Neural cell (in vitro differentiated cells): ENCODE measurements around the gene RAMP3. TPM values are rescaled to one million over a fixed set of nuclear protein-coding genes. Genes with fewer than 3 reads are reported as not detected.

ENCODE experiments used
- H2AFZ ChIP-seq: fragments of 200-600, 300-800 bp; sonication (generic), shearing (Covaris generic); 2 replicates; pipeline ENCODE4 v1.6.0; 2014; ENCODE audit warnings: low read depth, mild to moderate bottlenecking, antibody characterized with exemption, low read length, moderate library complexity
- H3F3A ChIP-seq: fragments of 200-600 bp; shearing (Covaris generic); 2 replicates; pipeline ENCODE4 v1.6.1; 2016; ENCODE audit warnings: mild to moderate bottlenecking, moderate library complexity, mixed read lengths, antibody characterized with exemption, low read length; ENCODE audit not compliant: insufficient read depth, poor library complexity, severe bottlenecking
- H3K27ac ChIP-seq: fragments of 200-600, 300-800 bp; sonication (generic), shearing (Covaris generic); 2 replicates; pipeline ENCODE4 v1.5.1; 2014; ENCODE audit warnings: mild to moderate bottlenecking, low read length, moderate library complexity
- H3K27me3 ChIP-seq: fragments of 300-800, 200-600 bp; sonication (generic), shearing (Covaris generic); 2 replicates; pipeline ENCODE4 v1.6.0; 2014; ENCODE audit warnings: mild to moderate bottlenecking, low read depth, low read length, moderate library complexity; ENCODE audit not compliant: insufficient read depth
- H3K36me3 ChIP-seq: fragments of 300-800, 200-600 bp; sonication (generic), shearing (Covaris generic); 2 replicates; pipeline ENCODE4 v1.5.1; 2014; ENCODE audit warnings: mild to moderate bottlenecking, antibody characterized with exemption, low read length, moderate library complexity; ENCODE audit not compliant: insufficient read depth
- H3K4me2 ChIP-seq: fragments of 300-800, 200-600 bp; sonication (generic), shearing (Covaris generic); 2 replicates; pipeline ENCODE4 v1.6.0; 2014; ENCODE audit warnings: mild to moderate bottlenecking, low read length
- H3K4me3 ChIP-seq: fragments of 300-800, 200-600 bp; sonication (generic), shearing (Covaris generic); 2 replicates; pipeline ENCODE4 v1.5.1; 2014; ENCODE audit warnings: mild to moderate bottlenecking, low read length, moderate library complexity
- H3K79me2 ChIP-seq: fragments of 200-600 bp; shearing (Covaris generic); replicated peaks from 2 replicates; pipeline ENCODE4 v1.6.0; 2014; ENCODE audit warnings: mild to moderate bottlenecking, low read length, moderate library complexity; ENCODE audit not compliant: insufficient read depth
- H3K9ac ChIP-seq: fragments of 300-800, 200-600 bp; sonication (generic), shearing (Covaris generic); 2 replicates; pipeline ENCODE4 v1.6.1; 2016; ENCODE audit warnings: mild to moderate bottlenecking, low read length, mixed read lengths
- H3K9me2 ChIP-seq: fragments of 200-600 bp; shearing (Covaris generic); 2 replicates; pipeline ENCODE4 v1.6.1; 2016; ENCODE audit warnings: mild to moderate bottlenecking, low read length, mixed read lengths; ENCODE audit not compliant: insufficient read depth
- H3K9me3 ChIP-seq: fragments of 200-600, 300-800 bp; sonication (generic), shearing (Covaris generic); 2 replicates; pipeline ENCODE4 v1.6.1; 2016; ENCODE audit warnings: mild to moderate bottlenecking, mixed run types, low read length, moderate library complexity, mixed read lengths
- H4K20me1 ChIP-seq: fragments of 200-600 bp; shearing (Covaris generic); 2 replicates; pipeline ENCODE4 v1.6.1; 2016; ENCODE audit warnings: mild to moderate bottlenecking, mixed run types; ENCODE audit not compliant: insufficient read depth
- CTCF ChIP-seq: fragments of 450-650 bp; IDR thresholded peaks from 2 replicates; pipeline ENCODE4 v1.5.1; 2014; ENCODE audit warnings: antibody characterized with exemption, mild to moderate bottlenecking, moderate library complexity; ENCODE audit not compliant: poor library complexity, severe bottlenecking
- EP300 ChIP-seq: fragments of 450-650 bp; conservative IDR thresholded peaks from 2 replicates; pipeline ENCODE4 v1.6.1; 2014; ENCODE audit warnings: antibody characterized with exemption, mild to moderate bottlenecking, moderate library complexity; ENCODE audit not compliant: poor library complexity, severe bottlenecking
- EZH2 ChIP-seq: fragments of 200-600, 300-800 bp; shearing (Covaris generic), sonication (generic); IDR thresholded peaks from 2 replicates; pipeline ENCODE4 v1.6.1; 2014; ENCODE audit warnings: antibody characterized with exemption, low read length, borderline replicate concordance, mild to moderate bottlenecking; ENCODE audit not compliant: insufficient read depth, poor library complexity, severe bottlenecking
- MXI1 ChIP-seq: fragments of 450-650 bp; conservative IDR thresholded peaks from 2 replicates; pipeline ENCODE4 v1.6.1; 2014; ENCODE audit warnings: antibody characterized with exemption, mild to moderate bottlenecking; ENCODE audit not compliant: poor library complexity, severe bottlenecking
- POLR2AphosphoS5 ChIP-seq: IDR thresholded peaks from 2 replicates; pipeline ENCODE4 v1.6.1; 2012
- RAD21 ChIP-seq: fragments of 450-650 bp; conservative IDR thresholded peaks from 2 replicates; pipeline ENCODE4 v1.6.1; 2014; ENCODE audit warnings: antibody characterized with exemption, mild to moderate bottlenecking, moderate library complexity
- REST ChIP-seq: IDR thresholded peaks from 2 replicates; pipeline ENCODE4 v1.6.1; 2012; ENCODE audit warnings: borderline replicate concordance
- SMC3 ChIP-seq: fragments of 450-650 bp; conservative IDR thresholded peaks from 2 replicates; pipeline ENCODE4 v1.6.1; 2014; ENCODE audit warnings: antibody characterized with exemption, mild to moderate bottlenecking, moderate library complexity; ENCODE audit not compliant: poor library complexity
- TAF1 ChIP-seq: IDR thresholded peaks from 2 replicates; pipeline ENCODE4 v1.6.1; 2012; ENCODE audit warnings: low read depth
- polyA plus RNA-seq: library from polyadenylated mRNA; depleted of rRNA; stranded (reverse); fragments of >200 nt; gene quantifications from 2 replicates; pipeline ENCODE4 v1.2.3, GENCODE V29; 2014

RAMP3 gene
- polyA plus RNA-seq, 1 donor from 2014 or later = not detected

DNA sequence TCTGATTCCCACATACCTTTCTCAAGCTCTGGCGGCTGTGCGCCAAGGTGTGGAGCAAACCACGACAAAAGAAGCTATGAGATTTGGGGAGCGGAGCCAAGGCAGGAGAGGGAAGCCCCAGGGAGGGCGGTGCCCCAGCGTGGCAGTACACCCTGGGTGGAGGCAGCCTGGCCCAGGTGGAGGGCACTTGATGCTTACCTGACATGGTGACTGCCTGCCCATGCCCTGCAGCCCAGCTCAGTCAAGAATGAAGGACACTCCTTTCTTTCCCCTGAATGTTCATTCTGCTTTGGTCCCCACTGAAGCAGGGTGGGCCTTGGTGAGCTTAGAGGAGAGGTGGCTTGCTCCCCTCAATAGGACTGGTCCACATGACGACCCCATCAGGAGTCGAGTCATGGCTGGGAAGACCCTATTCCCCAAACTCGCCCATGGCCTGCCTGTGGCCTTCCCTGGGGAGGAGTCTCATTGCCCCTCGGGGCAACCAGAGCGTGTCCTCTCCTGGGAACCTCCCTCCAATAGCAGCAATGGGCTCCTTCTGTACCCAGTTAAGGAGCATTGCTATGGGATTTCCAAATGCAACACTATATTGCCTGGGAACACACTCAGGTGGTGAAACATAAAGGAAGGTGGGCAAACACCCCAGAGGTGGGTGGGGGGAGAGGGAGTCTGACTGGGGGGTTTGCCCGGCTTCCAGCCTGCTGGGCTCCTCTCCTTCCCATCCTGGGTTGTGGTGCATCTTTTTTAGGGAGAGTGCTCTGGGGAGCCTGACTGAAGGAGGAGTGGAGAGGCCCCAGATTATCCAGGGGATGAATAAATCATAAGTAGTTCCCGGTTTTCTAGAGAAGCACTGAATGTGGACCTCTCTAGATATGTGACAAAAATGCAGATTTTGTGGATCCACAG is 22.7 kb downstream of the RAMP3 start:
- Histone ChIP-seq H3K36me3 (no peaks in the 10 kb centered on the region), H3K79me2 (no peaks in the 10 kb centered on the region), H3F3A (no peaks in the 10 kb centered on the region), H3K4me3 (no peak overlapping the region), H3K9me2 (no peaks in the 10 kb centered on the region), H3K27me3 (no peaks in the 10 kb centered on the region), H4K20me1 (no peaks in the 10 kb centered on the region), H3K9me3 (no peaks in the 10 kb centered on the region), H2AFZ (no peak overlapping the region), H3K9ac (no peak overlapping the region), H3K27ac (no peak overlapping the region), H3K4me2 (no peak overlapping the region)
- TF ChIP-seq RAD21 = no peak
- TF ChIP-seq SMC3 = no peak
- TF ChIP-seq TAF1 = no peak
- TF ChIP-seq EP300 = no peak
- TF ChIP-seq MXI1 = no peak
- TF ChIP-seq CTCF = no peak
- no peak for TF ChIP-seq EZH2
- no peak for TF ChIP-seq REST
- no peak for TF ChIP-seq POLR2AphosphoS5

GRCh38 chr7:45181286-45181960 is 23.8 kb downstream of the RAMP3 start:
- Histone ChIP-seq H3K9me3 (no peaks in the 10 kb centered on the region), H3K36me3 (no peaks in the 10 kb centered on the region), H3F3A (no peaks in the 10 kb centered on the region), H2AFZ (no peak overlapping the region), H3K4me2 (no peak overlapping the region), H3K4me3 (no peak overlapping the region), H3K27ac (no peak overlapping the region), H4K20me1 (no peaks in the 10 kb centered on the region), H3K9ac (no peak overlapping the region), H3K27me3 (no peaks in the 10 kb centered on the region), H3K9me2 (no peaks in the 10 kb centered on the region), H3K79me2 (no peaks in the 10 kb centered on the region)
- TF ChIP-seq EZH2 (no peak), MXI1 (no peak)
